Cardiac muscle cell (in vitro differentiated cells and primary cell): ENCODE results near the gene KRI1. TPM values are rescaled to one million over a fixed set of nuclear protein-coding genes. Genes with fewer than 3 reads are reported as not detected.

Experiments
- DNase-seq, 2 donors: peaks; one replicate each; pipeline versions ENCODE4 v3.0.0 to v3.0.0-alpha.2; 2010 to 2017; ENCODE audit warnings: low read depth in 1 of 2, low spot score in 1 of 2
- H3K27ac ChIP-seq: fragments of 200-600 bp; sonication (generic); 2 replicates; pipeline ENCODE4 v1.5.1; 2016
- H3K27me3 ChIP-seq: fragments of 200-600 bp; sonication (generic); 2 replicates; pipeline ENCODE4 v1.6.0; 2016; ENCODE audit warnings: control low read depth
- H3K36me3 ChIP-seq: fragments of 200-600 bp; sonication (generic); 2 replicates; pipeline ENCODE4 v1.5.1; 2016; ENCODE audit warnings: control low read depth
- H3K4me1 ChIP-seq: fragments of 200-600 bp; sonication (generic); 2 replicates; pipeline ENCODE4 v1.8.1; 2017; ENCODE audit warnings: low read depth, mild to moderate bottlenecking, mixed run types
- H3K4me3 ChIP-seq: fragments of 200-600 bp; sonication (generic); 2 replicates; pipeline ENCODE4 v1.5.1; 2016; ENCODE audit warnings: mild to moderate bottlenecking
- H3K9me3 ChIP-seq: fragments of 200-600 bp; sonication (generic); 2 replicates; pipeline ENCODE4 v1.5.1; 2017; ENCODE audit warnings: low read depth, mild to moderate bottlenecking, control low read depth
- CTCF ChIP-seq: IDR thresholded peaks from 2 replicates; pipeline ENCODE4 v1.5.1; 2012; ENCODE audit warnings: low read depth, mild to moderate bottlenecking, low read length
- polyA plus RNA-seq: library from polyadenylated mRNA; unstranded; fragments of >200 nt; fragmentation: Nextera tagmentation; extraction: Ambion mirVana; gene quantifications from 2 replicates; pipeline ENCODE4 v1.2.1, GENCODE V29; 2016
- total RNA-seq: library from RNA; depleted of rRNA; stranded (reverse); fragments of >200 nt; gene quantifications from 2 replicates; pipeline ENCODE4 v1.2.3, GENCODE V29; 2016

The KRI1 gene
- total RNA-seq (15.3 and 28.3 TPM in 2 replicates), polyA plus RNA-seq (26.1 and 34.9 TPM in 2 replicates)

- Histone ChIP-seq H3K4me1 (peaks cover 10% of the 10 kb centered on the region), H3K9me3 (no peaks in the 10 kb centered on the region), H3K27ac (peak within 1 kb of the TSS; percentile 39), H3K4me3 (peak within 1 kb of the TSS; percentile 78), H3K36me3 (no peaks in the 10 kb centered on the region), H3K27me3 (peaks cover 8% of the 10 kb centered on the region)
- peak; percentile 98 to 99 for DNase-seq
- TF ChIP-seq CTCF: peak; percentile 20
Measured at GRCh38 chr19:10565567-10566407, at the start of gene KRI1. Gene KRI1, minus strand, starts transcription at chr19:10566010. Its CDS starts 11 bp downstream, at chr19:10565999.

- no peak overlapping the region for H3K4me3 ChIP-seq
- TF ChIP-seq CTCF: no peak
- no peaks in the 10 kb centered on the region for H3K36me3 ChIP-seq
- no peaks in the 10 kb centered on the region for H3K9me3 ChIP-seq
- peak overlapping the region; percentile 36 for H3K27ac ChIP-seq
- H3K4me1 ChIP-seq: no peaks in the 10 kb centered on the region
- no peaks in the 10 kb centered on the region for H3K27me3 ChIP-seq
- DNase-seq: no peak
Measured at GRCh38 chr19:10612499-10613119, 46.8 kb upstream of the KRI1 start.

- no peak overlapping the region for H3K4me3 ChIP-seq
- no peak overlapping the region for H3K27ac ChIP-seq
- H3K36me3 ChIP-seq: no peaks in the 10 kb centered on the region
- no peaks in the 10 kb centered on the region for H3K27me3 ChIP-seq
- no peak for DNase-seq
- TF ChIP-seq CTCF: no peak
- H3K9me3 ChIP-seq: no peaks in the 10 kb centered on the region
- H3K4me1 ChIP-seq: no peaks in the 10 kb centered on the region
Measured at GRCh38 chr19:10611907-10612306, 46.1 kb upstream of the KRI1 start.

GRCh38 chr19:10604460-10604980, 38.7 kb upstream of the KRI1 start:
- TF ChIP-seq CTCF: no peak
- no peak overlapping the region for H3K4me3 ChIP-seq
- no peaks in the 10 kb centered on the region for H3K27me3 ChIP-seq
- H3K36me3 ChIP-seq: no peaks in the 10 kb centered on the region
- H3K27ac ChIP-seq: peak overlapping the region; percentile 92
- H3K4me1 ChIP-seq: peaks cover 11% of the 10 kb centered on the region
- H3K9me3 ChIP-seq: no peaks in the 10 kb centered on the region
- no peak for DNase-seq

- H3K27me3 ChIP-seq: no peaks in the 10 kb centered on the region
- no peak for TF ChIP-seq CTCF
- H3K36me3 ChIP-seq: no peaks in the 10 kb centered on the region
- peak overlapping the region; percentile 92 for H3K27ac ChIP-seq
- peaks cover 11% of the 10 kb centered on the region for H3K4me1 ChIP-seq
- H3K9me3 ChIP-seq: no peaks in the 10 kb centered on the region
- no peak overlapping the region for H3K4me3 ChIP-seq
- DNase-seq: no peak
Measured at GRCh38 chr19:10603873-10604459, 38.2 kb upstream of the KRI1 start.
